Measurements from ENCODE around the gene YIPF7. TPM values are rescaled to one million over a fixed set of nuclear protein-coding genes. Genes with fewer than 3 reads are reported as not detected.

The YIPF7 gene
- total and polyA plus RNA-seq, 5 experiments from 2014 or later, result 0.80 TPM; not detected in 4

- ATAC-seq (no peak), DNase-seq (no peak)
- POLR2A ChIA-PET, result no interaction called here
- Mint-ChIP-seq H3K4me3 (no peak overlapping the region), H3K4me1 (no peaks in the 10 kb centered on the region), H3K36me3 (peaks cover 0 to 5% (median 0%) of the 10 kb centered on the region in 3 donors), H3K27me3 (peaks cover 0 to 6% (median 1%) of the 10 kb centered on the region in 5 donors), H3K27ac (no peak overlapping the region), H3K9me3 (peaks cover 1 to 15% (median 6%) of the 10 kb centered on the region in 9 donors)
Measured at GRCh38 chr4:44578954-44579353, 72.5 kb downstream of the YIPF7 start.

Other genes with a start within 250 kb of the YIPF7 start
- gene KCTD8, start 202.8 kb downstream of the YIPF7 start, total RNA-seq, result not detected
- not detected for gene KCTD8, start 202.8 kb downstream of the YIPF7 start, polyA plus RNA-seq
- gene GUF1, start 26.8 kb upstream of the YIPF7 start, total RNA-seq, result 10 to 100 TPM; 26.3 to 27.1 TPM
- gene GUF1, start 26.8 kb upstream of the YIPF7 start, polyA plus RNA-seq, result 10 to 100 TPM in 2 of 3 donors, 1 to 10 TPM in 1; 7.9 to 12.2 (median 12.1) TPM
- 10 to 100 TPM; 13.6 to 14.1 TPM for gene GNPDA2, start 74.9 kb upstream of the YIPF7 start, total RNA-seq
- 10 to 100 TPM; 15.3 to 20.2 (median 17.5) TPM for gene GNPDA2, start 74.9 kb upstream of the YIPF7 start, polyA plus RNA-seq